Prostate gland (tissue), 2 donors: ENCODE results near the gene ATOSA. TPM values are rescaled to one million over a fixed set of nuclear protein-coding genes. Genes with fewer than 3 reads are reported as not detected.

Experiments used
- DNase-seq: peaks from one replicate; pipeline ENCODE4 v3.0.0-alpha.2; 2019; ENCODE audit warnings: low spot score
- H3K27ac ChIP-seq, 2 donors: fragments of 200-600 bp; sonication (generic); 2 replicates each; pipeline ENCODE4 v1.5.1; 2017 to 2019
- H3K27me3 ChIP-seq: fragments of 200-600 bp; sonication (generic); replicated peaks from 2 replicates; pipeline ENCODE4 v1.5.1; 2019; ENCODE audit not compliant: insufficient read depth
- H3K36me3 ChIP-seq, 2 donors: fragments of 200-600 bp; sonication (generic); 1 replicate in 1 of 2; 2 replicates in 1 of 2; pipeline versions ENCODE4 v1.5.1 to v1.8.1; 2017 to 2019
- H3K4me1 ChIP-seq: fragments of 200-600 bp; sonication (generic); replicated peaks from 2 replicates; pipeline ENCODE4 v1.5.1; 2019
- H3K4me3 ChIP-seq, 2 donors: fragments of 200-600 bp; sonication (generic); 2 replicates each; pipeline ENCODE4 v1.5.1; 2017 to 2019
- H3K9me3 ChIP-seq: fragments of 200-600 bp; sonication (generic); 2 replicates; pipeline ENCODE4 v1.5.1; 2017
- POLR2A ChIP-seq: fragments of 450-650 bp; IDR thresholded peaks from one replicate; pipeline ENCODE4 v1.6.1; 2016; ENCODE audit warnings: antibody characterized with exemption, mild to moderate bottlenecking
- POLR2AphosphoS5 ChIP-seq: sonication (generic); formaldehyde crosslinking; IDR thresholded peaks from one replicate; pipeline ENCODE4 v1.6.1; 2017; ENCODE audit warnings: antibody characterized with exemption
- WGBS: methylation state at CpG from one replicate; pipeline ENCODE4 v1.1.5; 2018; 5-methylcytosine and 5-hydroxymethylcytosine counted together
- intact Hi-C: fragments of 100-400 bp; cut with DNase I; formaldehyde crosslinking; loops from one replicate; pipeline ENCODE4 v1.14.2; 2022
- total RNA-seq, 2 donors: library from RNA; depleted of rRNA; stranded (reverse); fragments of >200 nt; gene quantifications; one replicate each; pipeline ENCODE4 v1.1.0, GENCODE V29; 2016
- TF ChIP-seq, protein P1 (sequence below), 4 experiments: fragments of 200-600 bp in 2 of 4; fragments of 450-650 bp in 2 of 4; sonication (generic) in 2 of 4; IDR thresholded peaks; 1 replicate in 3 of 4; 2 replicates in 1 of 4; pipeline ENCODE4 v1.5.1; 2016 to 2019; ENCODE audit warnings: antibody characterized with exemption in 4 of 4, mild to moderate bottlenecking in 2 of 4, moderate library complexity in 2 of 4

Gene ATOSA
- total RNA-seq, 2 donors from 2014 or later: 44.3 to 81.6 TPM

GRCh38 chr15:52717481-52717880 lies 38.3 kb upstream of the ATOSA start:
- no peak for DNase-seq
- intact Hi-C loops: no loop called here

GRCh38 chr15:52716536-52716935 lies 37.3 kb upstream of the ATOSA start:
- H3K27ac ChIP-seq: no peak overlapping the region
- WGBS: 46% methylated on average over 2 of the region's 2 CpGs
- no peaks in the 10 kb centered on the region for H3K9me3 ChIP-seq
- no peaks in the 10 kb centered on the region for H3K27me3 ChIP-seq
- no peaks in the 10 kb centered on the region for H3K36me3 ChIP-seq
- no peak for DNase-seq
- intact Hi-C loops: no loop called here
- no peaks in the 10 kb centered on the region for H3K4me1 ChIP-seq
- no peak overlapping the region for H3K4me3 ChIP-seq
- TF ChIP-seq POLR2A (no peak), POLR2AphosphoS5 (no peak)

More at GRCh38 chr15:52717481-52717880, 38.3 kb upstream of the ATOSA start:
- 86% methylated on average over 6 of the region's 6 CpGs for WGBS
- no peaks in the 10 kb centered on the region for H3K36me3 ChIP-seq
- no peaks in the 10 kb centered on the region for H3K9me3 ChIP-seq
- TF ChIP-seq POLR2A (no peak), POLR2AphosphoS5 (no peak)
- TF ChIP-seq, protein P1, sequence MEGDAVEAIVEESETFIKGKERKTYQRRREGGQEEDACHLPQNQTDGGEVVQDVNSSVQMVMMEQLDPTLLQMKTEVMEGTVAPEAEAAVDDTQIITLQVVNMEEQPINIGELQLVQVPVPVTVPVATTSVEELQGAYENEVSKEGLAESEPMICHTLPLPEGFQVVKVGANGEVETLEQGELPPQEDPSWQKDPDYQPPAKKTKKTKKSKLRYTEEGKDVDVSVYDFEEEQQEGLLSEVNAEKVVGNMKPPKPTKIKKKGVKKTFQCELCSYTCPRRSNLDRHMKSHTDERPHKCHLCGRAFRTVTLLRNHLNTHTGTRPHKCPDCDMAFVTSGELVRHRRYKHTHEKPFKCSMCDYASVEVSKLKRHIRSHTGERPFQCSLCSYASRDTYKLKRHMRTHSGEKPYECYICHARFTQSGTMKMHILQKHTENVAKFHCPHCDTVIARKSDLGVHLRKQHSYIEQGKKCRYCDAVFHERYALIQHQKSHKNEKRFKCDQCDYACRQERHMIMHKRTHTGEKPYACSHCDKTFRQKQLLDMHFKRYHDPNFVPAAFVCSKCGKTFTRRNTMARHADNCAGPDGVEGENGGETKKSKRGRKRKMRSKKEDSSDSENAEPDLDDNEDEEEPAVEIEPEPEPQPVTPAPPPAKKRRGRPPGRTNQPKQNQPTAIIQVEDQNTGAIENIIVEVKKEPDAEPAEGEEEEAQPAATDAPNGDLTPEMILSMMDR (IDR thresholded peaks at IDR 0.05): no peak
- no peak overlapping the region for H3K27ac ChIP-seq
- H3K27me3 ChIP-seq: no peaks in the 10 kb centered on the region
- no peak overlapping the region for H3K4me3 ChIP-seq
- H3K4me1 ChIP-seq: no peaks in the 10 kb centered on the region

GRCh38 chr15:52715411-52715810 lies 36.2 kb upstream of the ATOSA start:
- no peak overlapping the region for H3K4me3 ChIP-seq
- WGBS: 74% methylated on average over 5 of the region's 5 CpGs
- no peak for DNase-seq
- intact Hi-C loops: no loop called here
- H3K36me3 ChIP-seq: no peaks in the 10 kb centered on the region
- no peaks in the 10 kb centered on the region for H3K27me3 ChIP-seq
- TF ChIP-seq, protein P1 (IDR thresholded peaks at IDR 0.05): no peak
- TF ChIP-seq POLR2A: no peak
- TF ChIP-seq POLR2AphosphoS5: no peak
- H3K27ac ChIP-seq: no peak overlapping the region
- no peaks in the 10 kb centered on the region for H3K9me3 ChIP-seq
- H3K4me1 ChIP-seq: no peaks in the 10 kb centered on the region

GRCh38 chr15:52714968-52715367 lies 35.8 kb upstream of the ATOSA start:
- H3K4me3 ChIP-seq: no peak overlapping the region
- no peaks in the 10 kb centered on the region for H3K27me3 ChIP-seq
- no peak for DNase-seq
- no peaks in the 10 kb centered on the region for H3K4me1 ChIP-seq
- intact Hi-C loops: no loop called here
- TF ChIP-seq, protein P1 (IDR thresholded peaks at IDR 0.05): no peak
- TF ChIP-seq POLR2A (no peak), POLR2AphosphoS5 (no peak)
- WGBS: 64% methylated on average over 3 of the region's 3 CpGs
- H3K36me3 ChIP-seq: no peaks in the 10 kb centered on the region
- no peaks in the 10 kb centered on the region for H3K9me3 ChIP-seq
- no peak overlapping the region for H3K27ac ChIP-seq

DNA sequence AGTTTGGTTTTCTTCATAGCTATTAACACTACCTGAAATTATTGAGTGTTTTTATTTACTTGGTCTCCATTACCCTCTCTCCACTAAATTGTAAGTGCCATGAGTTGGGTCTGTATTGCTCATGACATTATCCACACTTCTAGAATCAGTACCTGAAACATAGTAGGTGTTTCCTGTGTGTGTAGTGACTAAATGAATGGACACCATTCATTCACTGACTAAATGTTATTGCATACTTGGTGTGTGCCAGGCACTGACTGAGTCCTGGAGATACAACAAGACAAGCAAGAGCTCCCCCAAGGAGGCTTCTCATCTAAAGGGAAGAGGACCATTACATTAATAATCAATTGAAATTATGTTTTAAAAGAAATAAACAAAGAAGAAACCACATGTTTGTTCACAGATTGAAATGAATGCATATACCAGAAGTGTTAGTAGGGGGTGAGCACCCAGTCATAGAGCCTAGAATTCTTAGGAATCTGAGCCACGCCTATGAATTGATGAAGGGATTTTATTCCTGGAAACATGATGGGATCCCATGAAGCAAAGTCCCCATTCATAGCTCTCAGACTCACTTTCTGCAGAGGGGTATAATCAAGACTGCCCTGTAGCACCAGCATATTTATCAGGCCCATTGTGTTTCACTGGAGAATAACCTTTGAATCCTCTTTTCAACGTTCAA lies 31.7 kb upstream of the ATOSA start:
- WGBS: 72% methylated on average over 2 of the region's 2 CpGs
- DNase-seq: no peak
- Histone ChIP-seq H3K4me1 (no peaks in the 10 kb centered on the region), H3K27me3 (no peaks in the 10 kb centered on the region), H3K9me3 (no peaks in the 10 kb centered on the region), H3K27ac (no peak overlapping the region), H3K4me3 (no peak overlapping the region), H3K36me3 (no peaks in the 10 kb centered on the region)
- intact Hi-C loops: no loop called here
- TF ChIP-seq POLR2AphosphoS5 (no peak), POLR2A (no peak)
- TF ChIP-seq, protein P1 (IDR thresholded peaks at IDR 0.05): no peak
